Nephron (organoid): ENCODE measurements around the gene SH2D6.
"Not testable (repeated sequence)": the region's sequence is repeated elsewhere in the genome, so short reads cannot be mapped to it uniquely, and the experiment has no call there.

Experiments
- H3K27ac Mint-ChIP-seq, 3 experiments: 2 replicates each; pipeline ENCODE4 v1.8.0; 2020; ENCODE audit warnings: mixed read lengths in 3 of 3, mild to moderate bottlenecking in 2 of 3, moderate library complexity in 1 of 3
- H3K27me3 Mint-ChIP-seq: 2 replicates; pipeline ENCODE4 v1.8.0; 2021; ENCODE audit warnings: low read depth, mild to moderate bottlenecking, moderate library complexity, mixed read lengths
- H3K36me3 Mint-ChIP-seq: 2 replicates; pipeline ENCODE4 v1.8.0; 2020; ENCODE audit warnings: low read depth, mixed read lengths
- H3K4me1 Mint-ChIP-seq: 2 replicates; pipeline ENCODE4 v1.8.0; 2020; ENCODE audit warnings: mixed read lengths
- H3K4me3 Mint-ChIP-seq, 3 experiments: 2 replicates each; pipeline ENCODE4 v1.8.0; 2020; ENCODE audit warnings: mild to moderate bottlenecking in 3 of 3, mixed read lengths in 3 of 3, moderate library complexity in 2 of 3
- H3K9me3 Mint-ChIP-seq: 2 replicates; pipeline ENCODE4 v1.8.0; 2020; ENCODE audit warnings: mixed read lengths
- CTCF ChIP-seq, 3 experiments: fragments of 200-600 bp; sonication (generic); IDR thresholded peaks; one replicate each; pipeline ENCODE4 v1.5.0; 2021; ENCODE audit warnings: antibody characterized with exemption in 3 of 3; ENCODE audit not compliant: unreplicated experiment in 3 of 3

SH2D6 gene

GRCh38 chr2:85481818-85482777 is 63.6 kb downstream of the SH2D6 start:
- Mint-ChIP-seq H3K4me1 (no peaks in the 10 kb centered on the region), H3K9me3 (peaks cover 9% of the 10 kb centered on the region), H3K27me3 (peaks cover 10% of the 10 kb centered on the region)

GRCh38 chr2:85484615-85485014 is 66.1 kb downstream of the SH2D6 start:
- H3K9me3 Mint-ChIP-seq, H3K4me1 Mint-ChIP-seq, H3K36me3 Mint-ChIP-seq, H3K4me3 Mint-ChIP-seq, H3K27ac Mint-ChIP-seq, H3K27me3 Mint-ChIP-seq: not testable (repeated sequence)

More at GRCh38 chr2:85481818-85482777, 63.6 kb downstream of the SH2D6 start:
- Mint-ChIP-seq H3K36me3 (peaks cover 9% of the 10 kb centered on the region), H3K27ac (no peak overlapping the region), H3K4me3 (no peak overlapping the region)
- no peak for TF ChIP-seq CTCF (IDR thresholded peaks at IDR 0.05; ENCODE audit: unreplicated experiment in 3 of 3)

GRCh38 chr2:85485815-85486214 is 67.3 kb downstream of the SH2D6 start:
- no peak overlapping the region for H3K4me3 Mint-ChIP-seq
- H3K36me3 Mint-ChIP-seq = peaks cover 9% of the 10 kb centered on the region
- TF ChIP-seq CTCF (IDR thresholded peaks at IDR 0.05; ENCODE audit: unreplicated experiment in 3 of 3) = no peak
- H3K27me3 Mint-ChIP-seq = peaks cover 10% of the 10 kb centered on the region
- peaks cover 9% of the 10 kb centered on the region for H3K9me3 Mint-ChIP-seq
- no peak overlapping the region for H3K27ac Mint-ChIP-seq
- H3K4me1 Mint-ChIP-seq = no peaks in the 10 kb centered on the region
